ENCODE data around the gene SRRM5. TPM values are rescaled to one million over a fixed set of nuclear protein-coding genes. Genes with fewer than 3 reads are reported as not detected.
"Not testable (repeated sequence)": the region's sequence is repeated elsewhere in the genome, so short reads cannot be mapped to it uniquely, and the experiment has no call there.

SRRM5 gene
- total RNA-seq, 2 donors from 2014 or later: 0.28 TPM; not detected in 1

- H3K36me3 ChIP-seq: peaks cover 11% of the 10 kb centered on the region
- peaks cover 0 to 10% of the 10 kb centered on the region in 2 donors for H3K4me1 ChIP-seq
- H3K4me3 ChIP-seq: no peak overlapping the region
- no peaks in the 10 kb centered on the region for H3K9me3 ChIP-seq
- no peak overlapping the region for H3K27ac ChIP-seq
- no peak for TF ChIP-seq CTCF (IDR thresholded peaks at IDR 0.05)
- no peaks in the 10 kb centered on the region for H3K27me3 ChIP-seq
- no peak for DNase-seq (ENCODE audit: low spot score)
Observed at GRCh38 chr19:43644181-43644580, 32.3 kb downstream of the SRRM5 start.

GRCh38 chr19:43648633-43649032 lies 36.7 kb downstream of the SRRM5 start:
- Histone ChIP-seq H3K27me3 (no peaks in the 10 kb centered on the region), H3K4me1 (no peaks in the 10 kb centered on the region), H3K36me3 (peaks cover 16% of the 10 kb centered on the region), H3K27ac (no peak overlapping the region), H3K4me3 (no peak overlapping the region), H3K9me3 (no peaks in the 10 kb centered on the region)
- no peak for TF ChIP-seq CTCF (IDR thresholded peaks at IDR 0.05)
- DNase-seq (ENCODE audit: low spot score): no peak

GRCh38 chr19:43649514-43649913 lies 37.6 kb downstream of the SRRM5 start:
- no peak for TF ChIP-seq CTCF (IDR thresholded peaks at IDR 0.05)
- no peak for DNase-seq (ENCODE audit: low spot score)

GRCh38 chr19:43650276-43650675 lies 38.4 kb downstream of the SRRM5 start:
- H3K27ac ChIP-seq; H3K4me3 ChIP-seq; H3K9me3 ChIP-seq; H3K27me3 ChIP-seq; DNase-seq (ENCODE audit: low spot score); H3K4me1 ChIP-seq: not testable (repeated sequence)
- H3K36me3 ChIP-seq: peaks cover 16% of the 10 kb centered on the region

More at GRCh38 chr19:43649514-43649913, 37.6 kb downstream of the SRRM5 start:
- H3K4me3 ChIP-seq: no peak overlapping the region
- peaks cover 16% of the 10 kb centered on the region for H3K36me3 ChIP-seq
- H3K4me1 ChIP-seq: no peaks in the 10 kb centered on the region
- no peaks in the 10 kb centered on the region for H3K9me3 ChIP-seq
- H3K27me3 ChIP-seq: no peaks in the 10 kb centered on the region
- no peak overlapping the region for H3K27ac ChIP-seq

- Histone ChIP-seq H3K27me3 (no peaks in the 10 kb centered on the region), H3K9me3 (no peaks in the 10 kb centered on the region), H3K4me3 (no peak overlapping the region), H3K36me3 (peaks cover 29% of the 10 kb centered on the region), H3K4me1 (no peaks in the 10 kb centered on the region), H3K27ac (no peak overlapping the region)
- TF ChIP-seq CTCF (IDR thresholded peaks at IDR 0.05): peak; percentile 56 to 80
- DNase-seq (ENCODE audit: low spot score): no peak
Observed at GRCh38 chr19:43651758-43652545, 40.1 kb downstream of the SRRM5 start.

- no peak for DNase-seq (ENCODE audit: low spot score)
- Histone ChIP-seq H3K4me1 (no peaks in the 10 kb centered on the region), H3K27me3 (no peaks in the 10 kb centered on the region), H3K9me3 (no peaks in the 10 kb centered on the region), H3K4me3 (no peak overlapping the region), H3K27ac (no peak overlapping the region), H3K36me3 (peaks cover 29% of the 10 kb centered on the region)
- peak in 1 of 2 donors; percentile 9 for TF ChIP-seq CTCF (IDR thresholded peaks at IDR 0.05)
Observed at GRCh38 chr19:43652546-43652874, 40.6 kb downstream of the SRRM5 start.

Measured in right atrium auricular region (tissue), 2 donors.